H9 (cell line): Measurements from ENCODE around the gene DUSP18. TPM values are rescaled to one million over a fixed set of nuclear protein-coding genes. Genes with fewer than 3 reads are reported as not detected.
"Not testable (repeated sequence)": the region's sequence is repeated elsewhere in the genome, so short reads cannot be mapped to it uniquely, and the experiment has no call there.

Experiments used
- DNase-seq: peaks from one replicate; pipeline ENCODE4 v3.0.0-alpha.2; 2017
- H2AFZ ChIP-seq: one replicate; pipeline ENCODE4 v1.6.1; 2013; ENCODE audit warnings: mild to moderate bottlenecking, low read length, control low read depth, moderate library complexity
- H2AK5ac ChIP-seq: 2 replicates; pipeline ENCODE4 v1.6.1; 2013; ENCODE audit warnings: low read length, control low read depth, mixed read lengths; ENCODE audit not compliant: insufficient read length
- H2BK120ac ChIP-seq: one replicate; pipeline ENCODE4 v1.6.1; 2013; ENCODE audit warnings: low read depth, mild to moderate bottlenecking, low read length, control low read depth, inconsistent platforms; ENCODE audit not compliant: poor library complexity, severe bottlenecking
- H2BK12ac ChIP-seq: 2 replicates; pipeline ENCODE4 v1.6.1; 2013; ENCODE audit warnings: low read length, control low read depth, mixed read lengths, low read depth; ENCODE audit not compliant: insufficient read length
- H2BK15ac ChIP-seq: 2 replicates; pipeline ENCODE4 v1.6.1; 2013; ENCODE audit warnings: low read depth, low read length, control low read depth
- H2BK20ac ChIP-seq: one replicate; pipeline ENCODE4 v1.6.1; 2013; ENCODE audit warnings: low read depth, mild to moderate bottlenecking, low read length, control low read depth, inconsistent platforms; ENCODE audit not compliant: poor library complexity, severe bottlenecking
- H2BK5ac ChIP-seq: 2 replicates; pipeline ENCODE4 v1.6.1; 2013; ENCODE audit warnings: low read length, control low read depth, mixed read lengths; ENCODE audit not compliant: insufficient read length
- H3K14ac ChIP-seq: 2 replicates; pipeline ENCODE4 v1.6.1; 2013; ENCODE audit warnings: low read length, control low read depth; ENCODE audit not compliant: insufficient read depth
- H3K18ac ChIP-seq: 2 replicates; pipeline ENCODE4 v1.6.1; 2013; ENCODE audit warnings: low read depth, mild to moderate bottlenecking, mixed read lengths, low read length, control low read depth; ENCODE audit not compliant: insufficient read length
- H3K23ac ChIP-seq: 2 replicates; pipeline ENCODE4 v1.6.1; 2013; ENCODE audit warnings: low read length, control low read depth, mixed read lengths, low read depth; ENCODE audit not compliant: insufficient read length
- H3K23me2 ChIP-seq: 2 replicates; pipeline ENCODE4 v1.6.1; 2013; ENCODE audit warnings: low read depth, mild to moderate bottlenecking, mixed read lengths, low read length, control low read depth; ENCODE audit not compliant: insufficient read length, poor library complexity, severe bottlenecking
- H3K27ac ChIP-seq: 2 replicates; pipeline ENCODE4 v1.5.1; 2013; ENCODE audit warnings: low read length, control low read depth, mixed read lengths, low read depth; ENCODE audit not compliant: insufficient read length
- H3K27me3 ChIP-seq: 2 replicates; pipeline ENCODE4 v1.6.1; 2013; ENCODE audit warnings: low read length, control low read depth, inconsistent platforms; ENCODE audit not compliant: insufficient read depth
- H3K4ac ChIP-seq: 2 replicates; pipeline ENCODE4 v1.6.1; 2013; ENCODE audit warnings: low read depth, mild to moderate bottlenecking, control low read depth, inconsistent platforms, low read length, moderate library complexity
- H3K4me1 ChIP-seq: 2 replicates; pipeline ENCODE4 v1.6.1; 2013; ENCODE audit warnings: low read length, control low read depth, inconsistent platforms; ENCODE audit not compliant: insufficient read depth
- H3K4me2 ChIP-seq: 2 replicates; pipeline ENCODE4 v1.6.1; 2013; ENCODE audit warnings: low read length, control low read depth, mixed read lengths; ENCODE audit not compliant: insufficient read length, insufficient read depth
- H3K56ac ChIP-seq: 2 replicates; pipeline ENCODE4 v1.6.1; 2013; ENCODE audit warnings: low read depth, mild to moderate bottlenecking, mixed read lengths, low read length, control low read depth; ENCODE audit not compliant: insufficient read length
- H3K79me1 ChIP-seq: 2 replicates; pipeline ENCODE4 v1.6.1; 2013; ENCODE audit warnings: low read depth, mild to moderate bottlenecking, moderate library complexity, low read length, control low read depth, inconsistent platforms; ENCODE audit not compliant: insufficient read depth, poor library complexity, severe bottlenecking
- H3K79me2 ChIP-seq: 2 replicates; pipeline ENCODE4 v1.6.1; 2013; ENCODE audit warnings: low read length, control low read depth, inconsistent platforms; ENCODE audit not compliant: insufficient read depth
- H3K9ac ChIP-seq: 2 replicates; pipeline ENCODE4 v1.6.1; 2013; ENCODE audit warnings: low read length, control low read depth, mixed read lengths; ENCODE audit not compliant: insufficient read length; ENCODE audit errors: extremely low read depth
- H3K9me3 ChIP-seq: one replicate; pipeline ENCODE4 v1.6.1; 2013; ENCODE audit warnings: low read depth, low read length, inconsistent platforms; ENCODE audit not compliant: control insufficient read depth
- H3T11ph ChIP-seq: one replicate; pipeline ENCODE4 v1.6.1; 2013; ENCODE audit warnings: mild to moderate bottlenecking, low read length, control low read depth, inconsistent platforms
- H4K20me1 ChIP-seq: one replicate; pipeline ENCODE4 v1.6.1; 2013; ENCODE audit not compliant: control insufficient read depth, insufficient read length, insufficient read depth
- H4K5ac ChIP-seq: 2 replicates; pipeline ENCODE4 v1.6.1; 2013; ENCODE audit warnings: low read depth, mild to moderate bottlenecking, mixed read lengths, low read length, control low read depth; ENCODE audit not compliant: insufficient read length
- H4K8ac ChIP-seq: replicated peaks from 2 replicates; pipeline ENCODE4 v1.6.1; 2013; ENCODE audit warnings: low read length, control low read depth, mixed read lengths, low read depth; ENCODE audit not compliant: insufficient read length
- H4K91ac ChIP-seq: 2 replicates; pipeline ENCODE4 v1.6.1; 2013; ENCODE audit warnings: low read depth, mild to moderate bottlenecking, moderate library complexity, mixed read lengths, low read length, control low read depth; ENCODE audit not compliant: insufficient read length
- H3K27ac Mint-ChIP-seq, 3 experiments: 2 replicates in 2 of 3; 3 replicates in 1 of 3; pipeline ENCODE4 v1.8.0; 2020 to 2021; ENCODE audit warnings: mixed read lengths in 3 of 3, mild to moderate bottlenecking in 1 of 3, moderate library complexity in 1 of 3
- H3K27me3 Mint-ChIP-seq: 2 replicates; pipeline ENCODE4 v1.8.0; 2021; ENCODE audit warnings: low read depth, mild to moderate bottlenecking, moderate library complexity, mixed read lengths
- H3K36me3 Mint-ChIP-seq, 3 experiments: 2 replicates in 2 of 3; 3 replicates in 1 of 3; pipeline ENCODE4 v1.8.0; 2020 to 2021; ENCODE audit warnings: low read depth in 3 of 3, mixed read lengths in 3 of 3; ENCODE audit not compliant: insufficient read depth in 1 of 3
- H3K4me1 Mint-ChIP-seq, 2 experiments: 2 replicates each; pipeline ENCODE4 v1.8.0; 2020; ENCODE audit warnings: mixed read lengths in 2 of 2
- H3K4me3 Mint-ChIP-seq, 2 experiments: 2 replicates in 1 of 2; 3 replicates in 1 of 2; pipeline ENCODE4 v1.8.0; 2020 to 2021; ENCODE audit warnings: mild to moderate bottlenecking in 2 of 2, mixed read lengths in 2 of 2, moderate library complexity in 1 of 2
- H3K9me3 Mint-ChIP-seq, 2 experiments: 2 replicates in 1 of 2; 3 replicates in 1 of 2; pipeline ENCODE4 v1.8.0; 2020; ENCODE audit warnings: mild to moderate bottlenecking in 2 of 2, mixed read lengths in 2 of 2, moderate library complexity in 1 of 2
- WGBS: extraction: QIAGEN DNeasy Blood & Tissue Kit; methylation state at CpG from one replicate; pipeline ENCODE4 v1.1.7; 2013; ENCODE audit warnings: missing lambda C conversion rate, low lambda C conversion rate, mixed read lengths; ENCODE audit not compliant: insufficient read length; ENCODE audit errors: extremely low coverage; 5-methylcytosine and 5-hydroxymethylcytosine counted together
- total RNA-seq: library from RNA; stranded (reverse); gene quantifications from 2 replicates; pipeline ENCODE4 v1.2.1, GENCODE V29; 2021

The DUSP18 gene
- total RNA-seq, 1 experiment from 2014 or later: 2.6 TPM

DNA sequence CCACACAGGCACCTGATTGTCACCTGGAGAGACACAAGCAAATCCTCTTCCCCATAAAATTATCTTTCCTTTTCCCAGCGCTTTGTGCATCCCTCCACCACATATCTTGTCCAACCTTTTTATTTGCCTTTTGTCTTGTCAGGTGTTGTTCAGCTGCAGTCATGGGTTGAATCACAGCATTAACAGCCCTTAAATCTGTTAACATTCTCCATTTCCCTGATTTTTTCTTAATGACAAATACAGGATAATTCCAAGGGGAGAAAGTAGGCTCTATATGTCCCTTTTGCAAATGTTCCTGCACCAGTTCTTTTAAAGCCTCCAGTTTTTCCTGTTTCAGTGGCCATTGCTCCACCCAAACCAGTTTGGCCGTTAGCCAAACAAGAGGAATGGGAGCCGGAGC is 8.9 kb upstream of the DUSP18 start:
- H3K23ac ChIP-seq, H3K27ac ChIP-seq, H3K27ac Mint-ChIP-seq, H2BK120ac ChIP-seq, H3K4me3 Mint-ChIP-seq, H3K4ac ChIP-seq, H2BK20ac ChIP-seq, H2AK5ac ChIP-seq, H3K14ac ChIP-seq, H3K36me3 Mint-ChIP-seq, H3K56ac ChIP-seq, DNase-seq, H2BK5ac ChIP-seq, H2BK12ac ChIP-seq, H2BK15ac ChIP-seq, H2AFZ ChIP-seq, H3K79me2 ChIP-seq, H4K8ac ChIP-seq, H4K20me1 ChIP-seq, H3K9ac ChIP-seq, H3K27me3 ChIP-seq, H3T11ph ChIP-seq, H3K9me3 Mint-ChIP-seq, H3K79me1 ChIP-seq, H3K18ac ChIP-seq, H3K4me1 ChIP-seq, H4K5ac ChIP-seq, H3K4me2 ChIP-seq, H3K23me2 ChIP-seq, H4K91ac ChIP-seq, H3K9me3 ChIP-seq: not testable (repeated sequence)
- no CpG with 5 or more reads among the region's 3 CpGs for WGBS
- H3K27me3 Mint-ChIP-seq: peaks cover 15% of the 10 kb centered on the region
- peaks cover 22 to 25% of the 10 kb centered on the region in 2 experiments for H3K4me1 Mint-ChIP-seq
